ENCODE results near the gene FAM83G. TPM values are rescaled to one million over a fixed set of nuclear protein-coding genes. Genes with fewer than 3 reads are reported as not detected.

FAM83G gene
- total RNA-seq, 1 experiment from 2014 or later = 38.7 TPM

DNA sequence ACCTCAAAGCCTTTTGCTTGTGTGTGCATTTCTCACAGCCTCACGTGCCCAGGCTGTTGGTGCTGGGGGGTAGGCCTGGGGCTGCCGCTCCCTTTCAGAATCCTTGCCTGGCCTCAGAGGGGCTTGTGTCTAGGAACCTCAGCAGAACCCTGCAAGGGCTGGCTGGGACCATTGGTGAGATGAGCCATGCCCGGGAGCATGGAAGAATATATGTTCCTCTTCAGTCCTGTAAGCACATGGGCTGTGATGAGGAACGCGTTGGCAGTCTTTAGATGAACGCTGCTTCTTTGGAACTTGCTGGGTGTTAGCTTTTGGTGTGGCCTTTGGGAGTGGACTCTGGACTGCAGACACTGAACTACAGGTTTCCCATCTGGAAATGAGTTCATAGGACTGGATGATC lies 84.6 kb downstream of the FAM83G start:
- TF ChIP-seq, protein P1, sequence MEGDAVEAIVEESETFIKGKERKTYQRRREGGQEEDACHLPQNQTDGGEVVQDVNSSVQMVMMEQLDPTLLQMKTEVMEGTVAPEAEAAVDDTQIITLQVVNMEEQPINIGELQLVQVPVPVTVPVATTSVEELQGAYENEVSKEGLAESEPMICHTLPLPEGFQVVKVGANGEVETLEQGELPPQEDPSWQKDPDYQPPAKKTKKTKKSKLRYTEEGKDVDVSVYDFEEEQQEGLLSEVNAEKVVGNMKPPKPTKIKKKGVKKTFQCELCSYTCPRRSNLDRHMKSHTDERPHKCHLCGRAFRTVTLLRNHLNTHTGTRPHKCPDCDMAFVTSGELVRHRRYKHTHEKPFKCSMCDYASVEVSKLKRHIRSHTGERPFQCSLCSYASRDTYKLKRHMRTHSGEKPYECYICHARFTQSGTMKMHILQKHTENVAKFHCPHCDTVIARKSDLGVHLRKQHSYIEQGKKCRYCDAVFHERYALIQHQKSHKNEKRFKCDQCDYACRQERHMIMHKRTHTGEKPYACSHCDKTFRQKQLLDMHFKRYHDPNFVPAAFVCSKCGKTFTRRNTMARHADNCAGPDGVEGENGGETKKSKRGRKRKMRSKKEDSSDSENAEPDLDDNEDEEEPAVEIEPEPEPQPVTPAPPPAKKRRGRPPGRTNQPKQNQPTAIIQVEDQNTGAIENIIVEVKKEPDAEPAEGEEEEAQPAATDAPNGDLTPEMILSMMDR (conservative IDR thresholded peaks at IDR 0.05) = no peak
- no peak overlapping the region for H3K9ac ChIP-seq (ENCODE audit: extremely low read depth, insufficient read length, low read length)
- H4K20me1 ChIP-seq (ENCODE audit: control insufficient read depth, insufficient read depth, insufficient read length) = no peaks in the 10 kb centered on the region
- WGBS (ENCODE audit: extremely low coverage, insufficient read length, low lambda C conversion rate) = no CpG with 5 or more reads among the region's 6 CpGs
- H3K14ac ChIP-seq (ENCODE audit: insufficient read depth, low read length) = no peak overlapping the region
- H2AK5ac ChIP-seq (ENCODE audit: insufficient read length, low read length) = no peak overlapping the region
- H3K36me3 Mint-ChIP-seq (ENCODE audit: insufficient read depth in 1 of 3, low read depth in 3 of 3) = peaks cover 13 to 42% (median 41%) of the 10 kb centered on the region in 3 experiments; a peak in 6 of 7 replicates
- no peak overlapping the region for H2AFZ ChIP-seq (ENCODE audit: low read length)
- H3K27ac Mint-ChIP-seq = peak overlapping the region in 2 of 3 experiments; percentile 19 to 69; a peak in 3 of 7 replicates
- DNase-seq = no peak
- no peak overlapping the region for H4K91ac ChIP-seq (ENCODE audit: insufficient read length, low read depth, low read length)
- H3K9me3 ChIP-seq (ENCODE audit: control insufficient read depth, low read depth, low read length) = no peaks in the 10 kb centered on the region
- no peak overlapping the region for H3K56ac ChIP-seq (ENCODE audit: insufficient read length, low read depth, low read length)
- H3K4ac ChIP-seq (ENCODE audit: low read depth, low read length) = no peak overlapping the region
- H3K4me3 Mint-ChIP-seq = no peak overlapping the region
- H3K79me1 ChIP-seq (ENCODE audit: insufficient read depth, low read depth, low read length, poor library complexity, severe bottlenecking) = no peaks in the 10 kb centered on the region
- H3T11ph ChIP-seq (ENCODE audit: low read length) = no peak overlapping the region
- no peak overlapping the region for H3K23ac ChIP-seq (ENCODE audit: insufficient read length, low read depth, low read length)
- no peaks in the 10 kb centered on the region for H3K27me3 ChIP-seq (ENCODE audit: insufficient read depth, low read length)
- H2BK12ac ChIP-seq (ENCODE audit: insufficient read length, low read depth, low read length) = no peak overlapping the region
- H4K8ac ChIP-seq (replicated peaks; ENCODE audit: insufficient read length, low read depth, low read length) = no peak overlapping the region
- H2BK5ac ChIP-seq (ENCODE audit: insufficient read length, low read length) = no peak overlapping the region
- H3K23me2 ChIP-seq (ENCODE audit: insufficient read length, low read depth, low read length, poor library complexity, severe bottlenecking) = no peaks in the 10 kb centered on the region
- H3K27me3 Mint-ChIP-seq (ENCODE audit: low read depth) = no peaks in the 10 kb centered on the region; the same call in 1 of the 2 replicates
- H3K27ac ChIP-seq (ENCODE audit: insufficient read length, low read depth, low read length) = no peak overlapping the region
- H4K5ac ChIP-seq (ENCODE audit: insufficient read length, low read depth, low read length) = no peak overlapping the region
- H3K4me2 ChIP-seq (ENCODE audit: insufficient read depth, insufficient read length, low read length) = no peak overlapping the region
- H3K4me1 ChIP-seq (ENCODE audit: insufficient read depth, low read length) = no peaks in the 10 kb centered on the region; the same call in 1 of the 2 replicates
- H3K9me3 Mint-ChIP-seq = no peaks in the 10 kb centered on the region
- no peaks in the 10 kb centered on the region for H3K79me2 ChIP-seq (ENCODE audit: insufficient read depth, low read length)
- H3K18ac ChIP-seq (ENCODE audit: insufficient read length, low read depth, low read length) = no peak overlapping the region
- peaks cover 0 to 3% of the 10 kb centered on the region in 2 experiments; a peak in 2 of 4 replicates for H3K4me1 Mint-ChIP-seq
- no peak overlapping the region for H2BK20ac ChIP-seq (ENCODE audit: low read depth, low read length, poor library complexity, severe bottlenecking)
- H2BK120ac ChIP-seq (ENCODE audit: low read depth, low read length, poor library complexity, severe bottlenecking) = no peak overlapping the region
- no peak overlapping the region for H2BK15ac ChIP-seq (ENCODE audit: low read depth, low read length)

Other genes starting within 250 kb of the FAM83G start
- gene TVP23B, start 223.6 kb downstream of the FAM83G start, total RNA-seq (2021) = 18.7 and 20.5 TPM in 2 replicates
- gene PRPSAP2, start 146.6 kb downstream of the FAM83G start, total RNA-seq (2021) = 58.0 and 59.7 TPM in 2 replicates
- not detected in 2 replicates for gene SLC5A10, start 52.6 kb downstream of the FAM83G start, total RNA-seq (2021)
- 0.55 TPM in 2 replicates for gene GRAP, start 42.2 kb upstream of the FAM83G start, total RNA-seq (2021)
- gene GRAPL, start 122.8 kb upstream of the FAM83G start, total RNA-seq (2021) = 0.55 TPM in 1 of 2 replicates, not detected in the other
- 53.2 and 57.8 TPM in 2 replicates for gene EPN2, start 232.6 kb upstream of the FAM83G start, total RNA-seq (2021)